Colon (tissue), 2 donors: ENCODE measurements around the gene RBM20.

ENCODE experiments used
- FAIRE-seq: peaks from 2 replicates; lab custom pipeline; 2012; peaks lifted over from hg19 to GRCh38; lab: Jason Lieb, UNC
- donor health status: control.
- donor health status: control.

The RBM20 gene

GRCh38 chr10:110739811-110740271 lies 95.7 kb downstream of the RBM20 start:
- FAIRE-seq, result no peak

- no peak for FAIRE-seq
Observed at GRCh38 chr10:110742801-110743200, 98.7 kb downstream of the RBM20 start.

GRCh38 chr10:110744782-110745181 lies 100.6 kb downstream of the RBM20 start:
- FAIRE-seq, result no peak

- no peak for FAIRE-seq
Observed at GRCh38 chr10:110746254-110746826, 102.2 kb downstream of the RBM20 start.

GRCh38 chr10:110746969-110747608 lies 103.0 kb downstream of the RBM20 start:
- FAIRE-seq, result no peak

GRCh38 chr10:110747609-110748464 lies 103.7 kb downstream of the RBM20 start:
- peak; percentile 92 for FAIRE-seq

GRCh38 chr10:110748970-110749369 lies 104.8 kb downstream of the RBM20 start:
- FAIRE-seq, result no peak

GRCh38 chr10:110750931-110751330 lies 106.8 kb downstream of the RBM20 start:
- no peak for FAIRE-seq

- no peak for FAIRE-seq
Observed at GRCh38 chr10:110751850-110752249, 107.7 kb downstream of the RBM20 start.

GRCh38 chr10:110753462-110753861 lies 109.3 kb downstream of the RBM20 start:
- FAIRE-seq, result no peak

GRCh38 chr10:110754375-110755105 lies 110.4 kb downstream of the RBM20 start:
- FAIRE-seq, result no peak

- FAIRE-seq, result no peak
Observed at GRCh38 chr10:110755781-110756180, 111.6 kb downstream of the RBM20 start.

GRCh38 chr10:110756876-110757275 lies 112.7 kb downstream of the RBM20 start:
- peak; percentile 28 for FAIRE-seq

GRCh38 chr10:110757586-110757985 lies 113.5 kb downstream of the RBM20 start:
- no peak for FAIRE-seq

- no peak for FAIRE-seq
Observed at GRCh38 chr10:110758128-110758765, 114.1 kb downstream of the RBM20 start.

GRCh38 chr10:110758898-110759297 lies 114.8 kb downstream of the RBM20 start:
- no peak for FAIRE-seq

GRCh38 chr10:110759523-110759922 lies 115.4 kb downstream of the RBM20 start:
- no peak for FAIRE-seq

GRCh38 chr10:110762109-110762848 lies 118.1 kb downstream of the RBM20 start:
- FAIRE-seq, result no peak

- no peak for FAIRE-seq
Observed at GRCh38 chr10:110762849-110763211, 118.7 kb downstream of the RBM20 start.

GRCh38 chr10:110764378-110764777 lies 120.2 kb downstream of the RBM20 start:
- FAIRE-seq, result no peak

- FAIRE-seq, result no peak
Observed at GRCh38 chr10:110764793-110765512, 120.8 kb downstream of the RBM20 start.
